Upper lobe of right lung (tissue), 1 donor: Measurements from ENCODE around the gene SPATA31C2. TPM values are rescaled to one million over a fixed set of nuclear protein-coding genes. Genes with fewer than 3 reads are reported as not detected.
"Not testable (repeated sequence)": the region's sequence is repeated elsewhere in the genome, so short reads cannot be mapped to it uniquely, and the experiment has no call there.

Experiments
- ATAC-seq: fragments of 200-7000 bp; cut with Tn5 transposase; one replicate; pipeline ENCODE4 v1.9.1; 2020; ENCODE audit warnings: mild to moderate bottlenecking, moderate library complexity
- DNase-seq: peaks from one replicate; pipeline ENCODE4 v3.0.0-alpha.2; 2020
- H3K27ac ChIP-seq: fragments of 200-600 bp; one replicate; pipeline ENCODE4 v1.8.0; 2022
- H3K27me3 ChIP-seq: fragments of 200-600 bp; one replicate; pipeline ENCODE4 v1.8.0; 2022; ENCODE audit warnings: mild to moderate bottlenecking
- H3K36me3 ChIP-seq: fragments of 200-600 bp; one replicate; pipeline ENCODE4 v1.8.0; 2022
- H3K4me1 ChIP-seq: fragments of 200-600 bp; one replicate; pipeline ENCODE4 v1.8.0; 2022
- H3K4me3 ChIP-seq: fragments of 200-600 bp; one replicate; pipeline ENCODE4 v1.8.0; 2022; ENCODE audit warnings: mild to moderate bottlenecking
- H3K9me3 ChIP-seq: fragments of 200-600 bp; one replicate; pipeline ENCODE4 v1.8.0; 2022
- intact Hi-C: fragments of 100-400 bp; cut with DNase I; formaldehyde crosslinking; loops from one replicate; pipeline ENCODE4 v1.11.0; 2022
- total RNA-seq: library from RNA; stranded (reverse); fragmentation: NEBNext Ultra II Directional; extraction: Animal tissue kit (Norgen Biotek cat#: 25700); gene quantifications from one replicate; pipeline ENCODE4 v1.2.1, GENCODE V29; 2021
- TF ChIP-seq, protein P1 (sequence below): fragments of 200-600 bp; IDR thresholded peaks from one replicate; pipeline ENCODE4 v1.8.0; 2022; ENCODE audit warnings: antibody characterized with exemption
- donor health status: DM: no; HTN: yes; CAD: no; lungs with severe emphysema.

The SPATA31C2 gene
- total RNA-seq, 1 donor from 2014 or later: not detected

DNA sequence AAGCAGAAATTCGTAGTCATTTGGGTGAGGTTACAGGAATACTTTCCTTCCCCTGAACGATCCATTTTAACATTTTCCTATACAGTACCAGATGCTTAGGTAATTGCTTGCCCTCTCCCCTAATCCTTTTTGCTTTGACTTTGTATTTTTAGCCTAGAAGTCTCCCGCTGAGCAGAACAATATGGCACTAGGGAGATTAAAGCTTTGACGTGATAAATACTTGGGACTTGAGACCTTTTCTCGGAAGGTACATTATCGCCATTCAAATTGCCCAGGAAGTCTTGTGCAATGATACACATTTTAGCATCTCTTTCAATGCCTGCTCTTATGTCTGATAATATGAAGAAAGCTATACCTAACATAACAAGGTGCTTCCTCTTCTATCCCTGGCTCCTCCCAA lies 22.9 kb upstream of the SPATA31C2 start:
- no peaks in the 10 kb centered on the region for H3K36me3 ChIP-seq
- no peaks in the 10 kb centered on the region for H3K4me1 ChIP-seq
- no peaks in the 10 kb centered on the region for H3K9me3 ChIP-seq
- TF ChIP-seq, protein P1, sequence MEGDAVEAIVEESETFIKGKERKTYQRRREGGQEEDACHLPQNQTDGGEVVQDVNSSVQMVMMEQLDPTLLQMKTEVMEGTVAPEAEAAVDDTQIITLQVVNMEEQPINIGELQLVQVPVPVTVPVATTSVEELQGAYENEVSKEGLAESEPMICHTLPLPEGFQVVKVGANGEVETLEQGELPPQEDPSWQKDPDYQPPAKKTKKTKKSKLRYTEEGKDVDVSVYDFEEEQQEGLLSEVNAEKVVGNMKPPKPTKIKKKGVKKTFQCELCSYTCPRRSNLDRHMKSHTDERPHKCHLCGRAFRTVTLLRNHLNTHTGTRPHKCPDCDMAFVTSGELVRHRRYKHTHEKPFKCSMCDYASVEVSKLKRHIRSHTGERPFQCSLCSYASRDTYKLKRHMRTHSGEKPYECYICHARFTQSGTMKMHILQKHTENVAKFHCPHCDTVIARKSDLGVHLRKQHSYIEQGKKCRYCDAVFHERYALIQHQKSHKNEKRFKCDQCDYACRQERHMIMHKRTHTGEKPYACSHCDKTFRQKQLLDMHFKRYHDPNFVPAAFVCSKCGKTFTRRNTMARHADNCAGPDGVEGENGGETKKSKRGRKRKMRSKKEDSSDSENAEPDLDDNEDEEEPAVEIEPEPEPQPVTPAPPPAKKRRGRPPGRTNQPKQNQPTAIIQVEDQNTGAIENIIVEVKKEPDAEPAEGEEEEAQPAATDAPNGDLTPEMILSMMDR: no peak
- H3K4me3 ChIP-seq: no peak overlapping the region
- intact Hi-C loops: no loop called here
- DNase-seq: no peak
- no peak overlapping the region for H3K27ac ChIP-seq
- H3K27me3 ChIP-seq: peaks cover 10% of the 10 kb centered on the region
- ATAC-seq: no peak

DNA sequence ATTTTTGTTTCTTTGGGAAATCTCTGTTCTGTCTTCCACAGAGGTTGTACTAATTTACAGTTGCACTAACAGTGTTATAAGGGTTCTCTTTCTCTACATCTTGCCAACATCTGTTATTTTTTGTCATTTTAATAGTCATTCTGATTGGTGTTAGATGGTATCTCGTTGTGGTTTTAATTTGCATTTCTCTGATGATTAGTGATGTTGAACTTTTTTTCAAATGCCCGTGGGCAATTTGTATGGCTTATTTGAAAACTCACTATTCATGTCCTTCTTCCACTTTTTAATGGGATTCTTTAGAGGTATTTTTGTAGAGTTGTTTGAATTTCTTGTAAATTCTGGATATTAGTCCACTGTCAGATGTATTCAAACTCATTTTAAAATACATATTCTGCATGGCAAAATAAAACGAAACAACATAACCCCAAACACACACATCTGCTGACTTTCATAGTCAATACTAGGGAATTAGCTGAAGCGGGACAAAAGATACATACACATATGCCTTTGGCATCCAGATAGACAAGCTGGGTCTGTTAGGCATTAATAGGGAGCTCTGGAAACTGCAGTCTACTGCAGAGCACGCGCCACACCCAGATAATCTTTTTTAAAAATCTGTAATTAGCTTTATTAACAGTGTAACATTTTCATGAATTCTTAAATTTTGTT lies 5.8 kb upstream of the SPATA31C2 start:
- Histone ChIP-seq H3K4me1 (no peaks in the 10 kb centered on the region), H3K36me3 (no peaks in the 10 kb centered on the region), H3K27me3 (peaks cover 5% of the 10 kb centered on the region), H3K9me3 (no peaks in the 10 kb centered on the region), H3K27ac (no peak overlapping the region), H3K4me3 (no peak overlapping the region)
- intact Hi-C loops: no loop called here
- no peak for DNase-seq
- ATAC-seq: no peak
- TF ChIP-seq, protein P1: no peak

DNA sequence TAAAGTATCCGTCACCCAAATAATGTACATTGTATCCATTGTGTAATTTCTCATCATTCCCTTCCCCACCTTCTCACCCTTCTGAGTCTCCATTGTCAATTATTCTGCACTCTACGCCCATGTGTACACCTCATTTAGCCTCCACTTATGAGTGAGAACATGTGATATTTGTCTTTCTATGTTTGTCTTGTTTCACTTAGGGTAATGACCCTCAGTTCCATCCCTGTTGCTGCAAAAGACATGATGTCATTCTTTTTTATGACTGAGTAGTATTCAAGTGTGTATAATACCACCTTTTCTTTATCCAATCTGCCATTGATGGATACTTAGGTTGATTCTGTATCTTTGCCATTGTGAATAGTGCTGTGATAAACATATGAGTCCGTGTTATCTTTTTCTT lies 4.9 kb upstream of the SPATA31C2 start:
- H3K36me3 ChIP-seq: no peaks in the 10 kb centered on the region
- intact Hi-C loops: no loop called here
- H3K9me3 ChIP-seq: no peaks in the 10 kb centered on the region
- TF ChIP-seq, protein P1: no peak
- no peak overlapping the region for H3K27ac ChIP-seq
- DNase-seq (no peak), ATAC-seq (no peak)
- H3K4me1 ChIP-seq: no peaks in the 10 kb centered on the region
- H3K27me3 ChIP-seq: peaks cover 5% of the 10 kb centered on the region
- H3K4me3 ChIP-seq: no peak overlapping the region

DNA sequence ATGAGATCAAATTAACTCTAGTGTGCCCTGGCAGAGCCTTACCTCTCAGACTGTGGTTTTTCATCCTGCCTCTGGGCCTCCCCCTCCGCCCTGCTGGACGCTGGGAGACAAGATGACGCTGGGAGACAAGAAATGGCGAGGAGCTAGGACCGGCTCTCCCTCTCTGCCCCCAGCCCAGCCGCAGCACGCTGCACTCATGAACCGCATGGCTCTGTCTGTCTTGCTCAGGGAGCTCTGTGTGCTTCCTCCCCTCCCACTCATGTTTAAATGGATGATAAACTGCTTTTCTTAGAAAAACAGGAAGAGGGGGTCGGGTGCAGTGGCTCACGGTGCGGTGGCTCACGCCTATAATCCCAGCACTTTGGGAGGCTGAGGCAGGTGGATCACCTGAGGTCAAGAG lies 4.7 kb downstream of the SPATA31C2 start:
- H3K27ac ChIP-seq, ATAC-seq, H3K36me3 ChIP-seq, DNase-seq, H3K27me3 ChIP-seq, H3K4me1 ChIP-seq, intact Hi-C loops, H3K4me3 ChIP-seq, H3K9me3 ChIP-seq: not testable (repeated sequence)

DNA sequence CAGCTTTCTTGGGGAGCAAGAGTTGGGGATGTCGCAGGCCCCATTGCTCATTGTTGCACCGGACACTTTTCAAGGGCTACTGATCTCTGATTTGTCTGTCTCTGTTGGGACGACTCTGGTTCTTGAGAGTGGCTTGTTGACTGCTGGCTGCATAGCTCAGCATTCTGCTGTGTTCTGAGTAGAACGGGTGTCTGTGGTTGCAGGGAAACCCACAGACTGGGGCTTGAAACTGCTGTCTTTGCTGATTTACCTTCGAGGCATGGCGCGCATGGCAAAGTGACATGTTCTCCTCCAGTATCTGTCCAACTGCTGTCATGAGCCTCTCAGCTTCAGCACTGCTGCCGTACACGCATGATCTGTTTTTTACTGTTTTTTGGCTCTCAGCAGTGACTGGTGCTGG lies 8.7 kb downstream of the SPATA31C2 start:
- ATAC-seq, H3K27ac ChIP-seq, intact Hi-C loops, DNase-seq, H3K4me3 ChIP-seq, H3K36me3 ChIP-seq, H3K27me3 ChIP-seq, H3K9me3 ChIP-seq, H3K4me1 ChIP-seq: not testable (repeated sequence)

DNA sequence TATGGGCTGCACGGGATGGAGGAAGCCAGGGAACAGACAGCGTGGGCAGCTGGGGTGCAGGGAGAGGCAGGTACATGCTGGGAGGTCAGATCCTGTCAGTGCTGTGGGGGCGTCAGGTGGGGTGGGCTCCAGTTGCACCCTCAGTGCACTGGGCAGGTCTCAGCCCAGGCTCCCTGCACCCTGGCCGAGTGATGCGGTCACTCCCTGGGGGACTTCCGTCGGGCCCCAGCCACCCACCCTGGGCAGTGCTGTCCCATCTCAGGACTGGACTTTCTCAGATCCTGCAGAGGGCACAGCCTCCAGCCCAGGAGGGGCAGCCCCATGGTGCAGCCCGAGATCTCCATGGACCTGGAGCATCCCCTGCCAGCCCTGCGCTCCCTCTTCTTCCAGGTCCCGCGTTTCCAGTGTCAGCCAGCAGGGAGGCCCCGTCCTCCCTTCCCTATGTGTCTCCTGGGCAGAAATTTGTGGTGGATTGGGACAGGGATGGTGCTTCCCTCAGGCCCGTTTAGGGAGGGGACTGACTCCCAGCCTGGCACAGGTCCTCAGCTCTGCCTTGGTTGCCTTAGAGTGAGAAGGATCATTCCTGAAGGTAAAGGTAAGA lies 10.5 kb downstream of the SPATA31C2 start:
- H3K4me1 ChIP-seq, H3K9me3 ChIP-seq, H3K36me3 ChIP-seq, ATAC-seq, H3K27ac ChIP-seq, H3K4me3 ChIP-seq, H3K27me3 ChIP-seq, DNase-seq, intact Hi-C loops: not testable (repeated sequence)

DNA sequence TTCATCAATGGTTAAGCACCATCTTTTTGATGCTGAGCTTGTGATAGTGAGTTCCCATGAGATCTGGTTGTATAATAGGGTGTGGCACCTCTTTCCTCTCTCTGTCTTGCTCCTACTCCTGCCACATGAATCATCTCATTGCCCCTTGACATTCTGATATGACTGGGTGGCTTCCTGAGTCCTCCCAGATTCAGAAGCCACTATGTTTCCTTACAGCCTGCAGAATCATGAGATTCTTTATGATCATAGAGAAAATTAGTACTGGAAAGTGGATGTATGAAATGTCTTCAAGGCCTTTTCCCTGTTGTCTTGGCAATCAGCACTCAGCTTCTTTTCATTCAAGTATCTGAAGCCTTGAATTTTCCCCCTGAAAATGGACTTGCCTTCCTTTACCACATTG lies 14.9 kb downstream of the SPATA31C2 start:
- H3K4me3 ChIP-seq, ATAC-seq, H3K4me1 ChIP-seq, H3K27me3 ChIP-seq, H3K27ac ChIP-seq, DNase-seq, H3K36me3 ChIP-seq, H3K9me3 ChIP-seq, intact Hi-C loops: not testable (repeated sequence)

DNA sequence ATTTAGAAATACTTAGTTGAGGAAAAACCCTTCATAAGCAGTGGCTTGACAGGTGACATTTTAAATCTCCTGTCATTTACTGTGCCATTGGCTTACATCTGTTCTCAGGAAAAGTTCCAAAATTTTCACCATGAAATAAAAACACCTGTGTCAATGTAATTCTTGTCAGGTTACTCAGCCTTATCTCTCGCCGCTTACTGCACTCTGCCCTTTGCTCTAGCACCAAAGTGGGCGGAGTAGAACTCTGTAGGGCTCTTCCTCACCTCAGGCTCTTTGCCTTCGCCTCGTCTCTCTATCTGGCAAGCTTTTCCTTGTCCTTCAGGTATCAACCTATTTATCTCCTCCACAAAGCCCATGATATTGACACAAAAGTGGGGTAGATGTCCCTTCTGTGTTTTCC lies 20.2 kb downstream of the SPATA31C2 start:
- H3K9me3 ChIP-seq, H3K27me3 ChIP-seq, H3K4me1 ChIP-seq, DNase-seq, intact Hi-C loops, H3K36me3 ChIP-seq, H3K27ac ChIP-seq, H3K4me3 ChIP-seq, ATAC-seq: not testable (repeated sequence)

DNA sequence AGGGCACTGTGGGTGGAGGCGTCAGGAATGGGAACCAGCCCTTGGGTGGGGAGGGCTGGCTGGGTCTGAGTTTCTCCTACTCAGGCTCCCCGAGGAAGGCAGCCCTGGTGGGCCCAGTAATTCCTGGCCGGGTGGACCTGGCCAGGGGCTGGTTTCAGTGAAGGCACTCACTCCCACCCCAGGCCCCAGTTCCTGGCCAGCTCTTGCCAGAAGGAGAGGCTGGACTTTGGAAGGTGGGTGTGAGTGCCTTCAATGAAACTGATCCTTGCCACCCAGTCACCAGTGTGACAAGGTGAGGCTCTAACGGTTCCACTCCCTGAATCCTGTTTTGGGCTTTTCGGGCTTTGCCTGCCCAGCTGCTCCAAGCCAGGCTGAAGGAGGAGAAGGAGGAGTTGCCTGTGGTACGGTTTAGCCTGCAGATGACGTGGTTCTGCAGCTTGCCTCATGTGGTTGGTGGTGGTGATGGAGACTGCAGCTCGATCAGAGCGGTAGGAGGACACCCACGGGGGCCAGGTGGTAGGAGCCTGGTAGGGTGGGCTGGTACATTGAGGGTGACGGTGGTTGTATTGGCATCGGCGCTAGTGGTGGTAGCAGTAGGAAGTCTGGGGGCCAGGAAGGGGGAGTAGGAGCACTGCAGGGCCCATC lies 23.2 kb downstream of the SPATA31C2 start:
- ATAC-seq, H3K27ac ChIP-seq, intact Hi-C loops, H3K4me3 ChIP-seq, H3K36me3 ChIP-seq, H3K9me3 ChIP-seq, DNase-seq, H3K27me3 ChIP-seq, H3K4me1 ChIP-seq: not testable (repeated sequence)

DNA sequence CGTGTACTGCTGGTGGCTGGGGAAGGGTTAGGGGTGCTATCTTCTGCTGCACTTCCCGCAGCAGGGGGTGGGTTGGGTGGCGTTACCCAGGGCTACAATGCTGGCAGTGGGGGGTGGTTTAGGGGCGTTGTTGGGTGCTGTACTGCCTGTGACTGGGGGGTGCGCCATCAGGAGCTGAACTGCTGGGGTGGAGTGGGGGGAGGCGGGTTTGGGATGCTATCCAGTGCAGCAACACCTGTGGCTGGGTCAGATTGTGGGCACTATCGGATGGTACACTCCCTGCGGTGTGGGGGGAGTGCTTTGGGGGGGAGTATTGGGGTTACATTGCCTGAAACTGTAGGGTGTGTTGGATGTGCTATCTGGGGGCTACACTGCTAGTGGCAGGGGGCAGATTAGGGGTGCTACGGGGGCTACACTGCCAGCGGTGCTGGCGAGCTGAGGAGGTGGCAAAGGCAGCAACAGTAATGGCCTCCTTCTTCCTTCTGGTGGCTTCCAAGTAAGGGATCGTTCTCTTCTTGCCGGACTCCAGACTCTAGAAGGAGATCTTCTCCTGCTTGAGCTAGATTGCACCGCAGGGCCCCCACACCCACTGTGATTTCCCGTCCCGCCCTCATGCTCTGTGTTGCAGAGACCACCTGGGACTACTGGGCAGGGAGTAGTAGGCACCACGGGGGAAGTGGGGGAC lies 23.9 kb downstream of the SPATA31C2 start:
- H3K9me3 ChIP-seq, H3K27ac ChIP-seq, H3K27me3 ChIP-seq, H3K36me3 ChIP-seq, DNase-seq, H3K4me1 ChIP-seq, intact Hi-C loops, H3K4me3 ChIP-seq: not testable (repeated sequence)
- ATAC-seq: peak; percentile 34
